ENCODE data around the gene KCNMA1.

KCNMA1 gene

DNA sequence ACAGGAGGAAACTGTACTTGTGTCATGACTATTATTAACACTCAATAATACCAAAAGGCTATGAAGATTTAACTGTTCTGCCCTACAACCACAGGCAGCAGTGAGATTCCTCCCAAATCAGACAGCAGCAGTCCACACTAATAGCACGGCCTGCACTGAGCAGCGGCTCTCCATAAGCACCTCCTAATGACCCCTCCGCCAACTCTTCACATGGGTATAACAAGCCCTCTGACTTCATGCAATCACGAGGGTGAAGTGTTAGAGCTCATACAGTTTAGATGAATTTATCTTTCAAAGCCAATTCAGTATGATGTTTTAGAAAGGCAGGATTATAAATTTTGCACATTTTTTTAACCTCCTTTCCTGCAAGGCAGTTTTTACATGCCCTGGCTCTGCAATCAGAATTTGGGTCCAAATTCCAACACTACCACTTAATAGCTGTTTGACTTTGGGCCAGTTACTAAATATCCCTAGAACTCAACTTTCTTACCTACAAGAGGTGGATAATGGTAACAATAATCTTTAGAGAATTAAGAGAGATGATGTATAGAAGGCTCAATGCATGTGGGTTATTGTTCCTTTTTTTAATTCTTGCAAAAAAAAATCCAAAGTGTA lies 617.1 kb downstream of the KCNMA1 start:
- TF ChIP-seq GATA2 (IDR thresholded peaks at IDR 0.05; ENCODE audit: low read depth, low read length) (no peak), GATA3 (IDR thresholded peaks at IDR 0.05; ENCODE audit: low read depth, low read length) (no peak)

DNA sequence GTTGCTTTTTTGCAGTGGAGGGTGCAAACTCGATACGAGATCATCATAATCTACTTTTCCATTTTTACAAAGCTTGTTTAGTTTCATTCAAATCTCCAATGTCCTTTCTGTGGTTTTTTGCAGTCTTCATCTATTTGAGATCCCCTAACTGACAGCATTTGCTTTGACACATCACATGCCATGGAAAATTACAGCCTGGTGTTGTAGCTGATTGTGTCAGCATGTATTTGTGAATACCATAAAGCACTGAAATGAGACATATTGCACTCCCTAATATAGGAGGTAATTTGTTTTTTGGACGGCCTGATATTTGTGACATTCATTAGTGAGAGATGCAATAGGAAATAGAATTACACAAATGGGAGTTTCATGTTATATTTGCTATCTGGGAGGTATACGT lies 620.8 kb downstream of the KCNMA1 start:
- TF ChIP-seq GATA2 (IDR thresholded peaks at IDR 0.05; ENCODE audit: low read depth, low read length) = no peak
- no peak for TF ChIP-seq GATA3 (IDR thresholded peaks at IDR 0.05; ENCODE audit: low read depth, low read length)

GRCh38 chr10:77016278-77016815 lies 621.3 kb downstream of the KCNMA1 start:
- TF ChIP-seq GATA3 (IDR thresholded peaks at IDR 0.05; ENCODE audit: low read depth, low read length) (no peak), GATA2 (IDR thresholded peaks at IDR 0.05; ENCODE audit: low read depth, low read length) (no peak)

DNA sequence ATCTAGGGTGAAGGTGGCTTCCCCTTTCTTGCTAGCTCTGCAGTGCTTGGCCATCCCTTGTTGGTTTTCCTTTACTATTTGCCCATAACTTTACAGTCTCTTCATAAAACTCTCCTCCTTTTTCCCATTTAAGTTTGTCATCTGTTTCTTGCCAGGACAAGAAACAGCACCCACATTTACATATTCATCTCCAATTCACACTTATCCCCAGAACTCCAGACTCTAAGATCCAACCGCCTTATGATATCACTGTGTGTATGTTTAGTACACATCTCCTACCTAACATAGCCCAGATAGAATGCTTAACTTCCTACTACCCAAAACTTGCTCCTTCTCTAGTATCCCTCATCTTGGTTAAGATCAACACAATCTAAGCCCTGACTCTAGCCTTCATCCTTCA lies 622.2 kb downstream of the KCNMA1 start:
- TF ChIP-seq GATA3 (IDR thresholded peaks at IDR 0.05; ENCODE audit: low read depth, low read length) (no peak), GATA2 (IDR thresholded peaks at IDR 0.05; ENCODE audit: low read depth, low read length) (no peak)

- no peak for TF ChIP-seq GATA2 (IDR thresholded peaks at IDR 0.05; ENCODE audit: low read depth, low read length)
- TF ChIP-seq GATA3 (IDR thresholded peaks at IDR 0.05; ENCODE audit: low read depth, low read length) = no peak
Measured at GRCh38 chr10:77012812-77013500, 624.7 kb downstream of the KCNMA1 start.

- TF ChIP-seq GATA2 (IDR thresholded peaks at IDR 0.05; ENCODE audit: low read depth, low read length) (no peak), GATA3 (IDR thresholded peaks at IDR 0.05; ENCODE audit: low read depth, low read length) (no peak)
Measured at GRCh38 chr10:77011874-77012811, 625.5 kb downstream of the KCNMA1 start.

- TF ChIP-seq GATA2 (IDR thresholded peaks at IDR 0.05; ENCODE audit: low read depth, low read length) = no peak
- TF ChIP-seq GATA3 (IDR thresholded peaks at IDR 0.05; ENCODE audit: low read depth, low read length) = no peak
Measured at GRCh38 chr10:77010430-77010829, 627.2 kb downstream of the KCNMA1 start.

- TF ChIP-seq GATA3 (IDR thresholded peaks at IDR 0.05; ENCODE audit: low read depth, low read length) (no peak), GATA2 (IDR thresholded peaks at IDR 0.05; ENCODE audit: low read depth, low read length) (no peak)
Measured at GRCh38 chr10:77007834-77008233, 629.8 kb downstream of the KCNMA1 start.

DNA sequence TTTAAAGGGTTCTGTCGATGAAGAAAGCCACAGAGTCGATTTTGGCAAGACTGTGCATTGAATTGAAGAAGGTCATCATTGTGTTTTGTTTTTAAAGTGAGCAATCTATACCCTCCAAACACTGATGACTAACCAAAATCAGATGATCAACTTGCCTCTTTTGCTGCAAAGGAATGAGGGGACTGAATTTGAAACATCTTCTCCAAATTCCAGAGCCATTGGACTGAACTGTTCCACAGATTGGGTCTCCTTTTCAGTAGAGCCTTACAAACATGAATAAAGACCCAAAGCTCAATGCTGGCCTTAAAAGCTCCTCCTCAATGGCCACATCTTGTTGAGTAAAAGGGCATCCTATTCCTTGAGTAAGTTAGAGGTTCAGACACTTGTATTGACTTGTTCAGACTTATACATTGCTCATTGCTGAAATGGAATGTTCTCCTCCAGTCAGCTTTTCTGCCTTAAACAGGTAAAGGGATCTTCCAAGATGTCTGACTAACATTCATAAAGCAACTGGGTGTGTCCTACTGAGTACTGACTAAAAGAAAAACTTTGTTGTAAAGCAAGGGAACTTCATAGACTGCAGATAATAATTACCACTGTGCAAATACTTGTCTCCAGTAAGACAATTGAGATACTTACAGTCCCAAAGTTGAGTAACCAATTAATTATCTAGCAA lies 630.6 kb downstream of the KCNMA1 start:
- TF ChIP-seq GATA2 (IDR thresholded peaks at IDR 0.05; ENCODE audit: low read depth, low read length) (no peak), GATA3 (IDR thresholded peaks at IDR 0.05; ENCODE audit: low read depth, low read length) (no peak)

- TF ChIP-seq GATA3 (IDR thresholded peaks at IDR 0.05; ENCODE audit: low read depth, low read length) = no peak
- TF ChIP-seq GATA2 (IDR thresholded peaks at IDR 0.05; ENCODE audit: low read depth, low read length) = no peak
Measured at GRCh38 chr10:77005871-77006270, 631.7 kb downstream of the KCNMA1 start.

- no peak for TF ChIP-seq GATA3 (IDR thresholded peaks at IDR 0.05; ENCODE audit: low read depth, low read length)
- no peak for TF ChIP-seq GATA2 (IDR thresholded peaks at IDR 0.05; ENCODE audit: low read depth, low read length)
Measured at GRCh38 chr10:77004917-77005564, 632.6 kb downstream of the KCNMA1 start.

GRCh38 chr10:77002872-77003271 lies 634.7 kb downstream of the KCNMA1 start:
- no peak for TF ChIP-seq GATA2 (IDR thresholded peaks at IDR 0.05; ENCODE audit: low read depth, low read length)
- TF ChIP-seq GATA3 (IDR thresholded peaks at IDR 0.05; ENCODE audit: low read depth, low read length) = no peak

DNA sequence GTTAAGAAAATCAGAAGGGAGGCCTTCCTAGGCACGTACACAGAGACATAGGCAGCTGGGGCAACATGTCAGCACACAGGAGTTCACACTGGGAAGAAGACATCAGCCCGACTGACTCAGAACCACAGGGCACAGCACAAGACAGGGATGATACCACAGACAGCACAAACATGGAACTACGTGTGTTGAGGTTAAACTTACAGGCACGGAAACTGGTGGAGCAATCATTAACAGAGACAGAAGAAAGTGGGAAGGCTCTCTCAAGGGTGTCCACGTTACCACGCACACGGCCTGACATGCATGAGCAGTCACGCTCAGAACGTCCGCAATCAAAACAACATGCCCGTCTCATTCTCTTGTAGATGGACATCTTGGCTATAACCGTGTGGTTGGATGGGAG lies 636.4 kb downstream of the KCNMA1 start:
- no peak for TF ChIP-seq GATA3 (IDR thresholded peaks at IDR 0.05; ENCODE audit: low read depth, low read length)
- TF ChIP-seq GATA2 (IDR thresholded peaks at IDR 0.05; ENCODE audit: low read depth, low read length) = no peak

Data from SH-SY5Y (cell line).